NCI-H2107 treated with DMSO at 0.1 percent for 48 hours (cell line): ENCODE data around the gene VIPAS39.
A peak's percentile ranks its signal among the peaks of the same experiment; 100 is the strongest.

Source experiments
- DNase-seq: peaks from one replicate; lab custom pipeline; 2025; ENCODE audit not compliant: unreplicated experiment; lab: John Stamatoyannopoulos, UW

VIPAS39 gene

DNA sequence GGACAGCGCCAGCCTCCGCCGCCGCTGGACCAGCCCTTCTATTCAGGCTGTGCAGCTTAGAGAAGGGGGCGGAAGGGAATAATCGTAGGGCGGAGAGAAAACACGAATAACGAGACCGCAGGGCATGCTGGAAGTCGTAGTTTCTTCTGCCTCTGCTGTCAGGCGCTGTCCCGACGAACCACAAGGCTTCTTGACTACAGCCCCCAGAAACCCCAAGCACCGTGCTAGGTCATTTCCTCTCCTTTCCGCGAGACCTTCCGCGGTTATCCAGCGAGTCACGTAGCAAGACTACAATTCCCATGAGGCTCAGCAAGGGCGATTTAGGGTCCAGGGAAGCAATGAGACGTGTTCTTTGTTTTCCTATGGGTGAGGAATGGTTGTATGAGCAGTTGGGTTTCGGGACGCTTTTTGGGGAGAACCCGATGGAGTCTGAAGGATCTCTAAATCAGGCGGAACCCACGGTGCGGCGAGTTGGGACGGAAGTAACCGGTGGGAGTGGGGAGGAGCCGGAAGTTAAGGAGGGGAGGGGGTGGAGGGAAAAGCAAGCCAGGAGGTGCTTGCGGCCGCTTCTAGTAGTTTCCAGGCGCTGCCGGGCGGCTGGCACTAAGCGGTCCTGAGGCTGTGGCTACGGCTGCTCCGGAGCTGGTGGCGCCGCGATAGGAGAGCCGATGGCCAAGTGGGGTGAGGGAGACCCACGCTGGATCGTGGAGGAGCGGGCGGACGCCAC is at the start of gene VIPAS39, which contains the start of gene AHSA1:
Gene VIPAS39, minus strand, starts transcription at position 80 of the 727 bp plus-strand sequence. CDS start 3,499 bp downstream, outside the sequence.
Gene AHSA1, plus strand, starts transcription at position 572 of the 727 bp plus-strand sequence. Its CDS starts 97 bp downstream, at position 669.
- DNase-seq: peak; percentile 99

DNA sequence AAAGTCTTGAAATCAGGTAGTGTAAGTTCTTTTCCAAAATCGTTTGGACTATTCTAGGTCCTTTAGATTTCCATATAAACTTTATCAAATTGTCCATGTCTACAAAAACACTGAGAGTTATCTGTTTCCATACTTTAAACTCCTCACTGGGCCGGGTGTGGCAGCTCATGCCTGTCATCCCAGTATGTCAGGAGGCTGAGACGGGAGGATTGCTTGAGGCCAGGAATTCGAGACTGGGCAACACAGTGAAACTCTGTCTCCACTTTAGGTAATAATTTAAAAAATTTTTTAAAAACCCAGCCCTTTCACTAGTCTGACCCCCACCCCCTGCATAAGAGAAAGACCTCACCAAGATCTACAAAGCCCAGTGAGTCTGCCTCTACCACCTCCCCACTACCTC is 47.6 kb upstream of the VIPAS39 start:
- no peak for DNase-seq

DNA sequence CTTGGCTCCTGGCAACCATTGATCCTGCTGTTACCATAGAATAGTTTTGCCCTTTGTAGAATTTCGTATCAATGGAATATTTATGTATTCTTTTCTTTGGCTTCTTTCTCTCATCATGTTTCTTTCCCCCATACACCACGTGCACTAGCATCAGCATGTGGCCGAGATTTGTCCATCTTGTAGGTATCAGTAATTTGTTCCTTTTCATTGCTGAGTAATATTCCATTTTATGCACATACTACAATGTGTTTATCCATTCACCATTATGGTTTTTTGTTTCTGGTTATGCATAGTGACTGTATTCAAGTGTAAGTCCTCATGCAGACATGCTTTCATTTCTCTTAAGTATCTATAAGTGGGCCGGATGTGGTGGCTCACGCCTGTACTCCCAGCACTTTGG is 45.7 kb upstream of the VIPAS39 start:
- no peak for DNase-seq

DNA sequence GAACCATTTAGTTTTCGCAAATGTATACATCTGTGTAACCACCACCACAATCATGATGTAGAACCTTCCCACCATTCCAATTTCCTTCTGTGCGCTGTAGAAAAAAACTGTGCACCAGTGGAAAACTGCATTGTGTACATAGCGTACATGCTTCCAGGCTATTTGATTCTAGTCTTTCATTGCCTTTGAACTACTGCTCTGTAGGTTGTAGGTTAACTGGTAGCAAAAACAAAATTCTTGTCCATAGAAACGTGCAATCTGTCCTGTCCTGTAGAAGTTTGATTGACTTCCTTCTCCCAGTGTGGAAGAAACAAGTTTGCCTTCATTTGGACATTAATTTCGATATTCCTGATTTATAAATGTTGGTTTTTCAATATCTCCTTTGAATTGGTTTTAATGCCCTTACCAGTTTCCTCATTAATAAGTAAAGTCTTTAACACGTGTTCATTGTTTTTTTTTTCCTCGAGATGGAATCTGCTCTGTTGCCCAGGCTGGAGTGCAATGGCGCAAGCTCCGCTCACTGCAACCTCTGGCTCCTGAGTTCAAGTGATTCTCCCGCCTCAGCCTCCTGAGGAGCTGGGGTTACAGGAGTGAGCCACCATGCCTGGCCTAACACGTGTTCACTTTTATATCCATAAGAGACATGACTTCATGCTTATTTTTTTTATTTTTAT is 44.8 kb upstream of the VIPAS39 start:
- no peak for DNase-seq

DNA sequence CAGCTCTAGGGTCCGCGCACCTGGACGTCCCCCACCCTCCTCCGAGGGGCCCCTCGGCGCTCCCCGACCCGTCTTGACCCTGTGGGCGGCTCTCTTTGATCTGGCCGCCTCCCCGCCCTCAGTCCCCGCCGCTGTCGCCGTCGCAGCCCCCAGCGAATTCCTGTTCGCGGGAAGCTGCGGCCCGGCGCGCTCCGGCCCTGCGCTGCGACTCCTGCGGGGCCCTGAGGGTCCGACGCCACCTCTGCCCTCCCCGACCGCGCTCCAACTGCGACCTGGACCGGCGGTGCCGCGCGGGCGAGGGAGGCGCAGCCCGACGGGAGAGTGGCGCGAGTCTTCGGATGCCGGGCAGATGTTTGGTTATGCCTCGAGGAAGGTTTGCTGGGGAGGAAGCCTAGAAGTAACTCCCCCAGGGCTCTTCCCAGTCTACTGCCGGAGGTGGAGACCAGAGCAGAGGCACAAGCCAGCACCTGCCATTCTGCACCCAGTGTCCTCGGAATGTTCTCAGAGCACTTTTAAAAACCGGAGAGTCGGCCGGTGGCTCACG is 41.7 kb upstream of the VIPAS39 start:
- DNase-seq: peak; percentile 10

DNA sequence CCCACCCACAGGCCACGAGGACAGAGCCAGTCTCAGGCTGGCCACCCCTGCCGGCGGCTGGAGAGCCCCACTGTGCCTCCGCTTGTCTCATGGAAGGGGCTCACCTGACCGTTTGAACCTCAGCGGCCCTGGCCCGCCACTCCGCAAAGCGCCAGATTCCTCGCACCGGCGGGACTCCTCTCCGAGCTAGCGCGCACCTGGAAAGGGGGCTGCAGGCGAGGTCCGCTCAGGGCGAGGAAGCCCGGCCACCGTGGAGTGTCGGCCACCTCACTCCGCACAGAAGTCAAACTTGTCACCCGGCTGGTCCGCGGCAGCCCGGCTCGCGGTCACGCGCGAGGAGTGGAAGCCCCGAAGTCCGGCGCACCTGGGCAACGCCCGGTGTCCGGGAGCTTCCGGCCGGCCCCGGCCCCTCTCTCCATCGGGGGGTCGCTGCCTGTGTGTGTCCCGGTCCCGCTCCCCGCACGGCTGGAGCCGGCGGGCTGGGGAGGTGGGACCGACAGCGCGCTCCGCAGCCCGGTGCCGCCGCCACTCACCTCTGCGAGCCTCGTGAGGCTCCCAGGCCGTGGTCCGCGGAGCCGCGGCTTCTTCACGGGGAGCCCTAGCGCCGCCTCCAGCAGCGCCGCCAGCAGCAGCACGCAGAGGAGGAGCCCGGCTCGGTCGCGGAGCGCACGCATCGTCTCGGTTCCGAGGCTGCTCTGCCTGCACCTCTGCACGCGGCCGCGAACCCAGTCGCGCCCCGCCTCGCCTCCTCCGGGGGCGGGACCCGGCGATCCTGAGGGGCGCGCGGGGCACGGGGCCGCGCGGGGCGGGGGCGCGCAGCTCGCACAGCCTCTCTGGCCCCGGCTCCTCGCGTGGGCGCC is 40.9 kb upstream of the VIPAS39 start, which contains the start of gene ISM2:
Gene ISM2, minus strand, starts transcription at position 697 of the 860 bp plus-strand sequence. Its CDS starts 23 bp downstream, at position 674.
- DNase-seq: no peak

DNA sequence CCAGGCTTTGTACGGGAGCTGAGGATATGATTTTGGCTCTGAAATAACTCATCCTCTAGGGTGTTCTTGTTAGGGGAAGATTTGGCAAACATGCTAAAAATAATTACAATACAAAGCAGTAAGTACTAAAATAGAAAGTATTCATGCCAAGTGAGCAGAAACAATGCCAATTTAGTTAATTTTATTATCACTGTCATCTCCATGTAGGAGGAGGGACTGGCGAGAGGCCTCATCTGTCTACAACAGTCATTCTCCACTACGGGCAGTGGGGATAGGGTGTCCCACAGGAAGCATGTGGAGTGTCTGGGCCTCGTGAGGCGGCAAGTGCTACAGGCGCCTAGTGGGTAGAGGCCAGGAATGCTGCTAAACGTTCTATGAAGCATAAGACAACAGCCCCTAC is 37.9 kb upstream of the VIPAS39 start:
- no peak for DNase-seq

DNA sequence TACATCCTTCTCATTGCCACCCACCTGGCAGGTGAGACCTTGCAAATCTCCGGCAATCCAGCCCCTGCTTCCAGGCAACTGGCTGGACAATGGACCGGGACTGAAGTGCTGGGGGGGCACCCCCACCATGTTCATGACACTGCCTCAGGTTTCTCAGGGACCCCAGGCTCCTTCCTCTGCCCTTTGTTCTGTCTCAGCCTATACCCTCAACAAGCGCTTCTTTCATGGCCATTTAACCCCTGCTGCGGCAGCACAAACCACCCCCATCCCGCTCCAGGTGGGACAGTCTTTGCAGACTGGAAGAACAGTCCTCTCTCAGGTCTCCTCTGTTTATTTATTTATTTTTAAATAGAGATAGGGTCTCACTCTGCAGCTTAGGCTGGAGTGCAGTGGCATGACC is 33.7 kb upstream of the VIPAS39 start:
- no peak for DNase-seq

DNA sequence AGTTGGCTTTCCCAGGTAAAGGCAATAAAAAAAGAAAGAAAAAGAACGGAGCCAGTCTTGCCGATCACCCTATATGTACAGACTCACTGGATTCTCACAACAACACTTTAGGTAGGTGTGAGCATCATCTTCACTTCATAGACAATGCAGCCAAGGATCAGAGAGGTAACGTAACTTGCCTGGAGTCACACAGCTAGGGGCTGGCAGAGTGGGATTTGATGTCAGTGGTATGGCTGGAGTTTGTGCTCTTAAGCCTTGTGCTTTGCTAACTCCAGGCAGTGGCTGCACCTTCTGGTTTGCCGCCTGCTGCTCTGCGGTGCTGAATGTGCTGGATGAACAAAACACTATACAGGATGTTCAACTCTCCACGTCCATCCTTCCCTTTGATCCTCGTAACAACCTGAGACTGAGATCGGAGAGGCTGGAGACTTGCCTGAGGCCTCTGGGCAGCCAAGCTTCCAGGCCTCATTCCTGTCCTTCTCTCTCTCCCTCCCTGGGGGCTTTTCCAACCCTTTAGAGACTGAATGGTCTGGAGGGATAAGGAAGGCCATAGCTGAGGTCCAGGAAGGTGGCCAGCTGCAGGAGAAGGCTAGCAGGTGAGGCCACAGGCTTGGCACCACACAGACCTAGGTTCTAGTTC is 33.1 kb upstream of the VIPAS39 start:
- DNase-seq: no peak

DNA sequence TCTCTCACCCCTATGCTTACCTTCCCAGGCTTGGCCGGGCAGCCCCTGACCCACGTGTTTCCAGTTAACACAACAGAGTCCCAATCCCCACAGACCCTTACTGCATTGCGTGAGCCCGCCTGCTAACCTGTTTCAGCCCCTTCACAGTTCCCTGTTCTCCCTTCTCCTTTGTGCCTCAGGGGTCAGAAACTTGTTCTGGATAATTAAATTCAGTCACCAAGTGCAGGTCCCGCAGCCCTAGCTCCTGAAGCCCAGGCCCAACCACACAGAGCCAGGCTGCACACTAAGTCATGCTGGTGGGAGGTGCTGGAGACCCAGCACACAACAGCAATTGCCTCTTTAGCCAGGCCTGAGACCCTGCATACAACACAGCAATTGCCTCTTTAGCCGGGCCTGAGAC is 31.6 kb upstream of the VIPAS39 start:
- no peak for DNase-seq

DNA sequence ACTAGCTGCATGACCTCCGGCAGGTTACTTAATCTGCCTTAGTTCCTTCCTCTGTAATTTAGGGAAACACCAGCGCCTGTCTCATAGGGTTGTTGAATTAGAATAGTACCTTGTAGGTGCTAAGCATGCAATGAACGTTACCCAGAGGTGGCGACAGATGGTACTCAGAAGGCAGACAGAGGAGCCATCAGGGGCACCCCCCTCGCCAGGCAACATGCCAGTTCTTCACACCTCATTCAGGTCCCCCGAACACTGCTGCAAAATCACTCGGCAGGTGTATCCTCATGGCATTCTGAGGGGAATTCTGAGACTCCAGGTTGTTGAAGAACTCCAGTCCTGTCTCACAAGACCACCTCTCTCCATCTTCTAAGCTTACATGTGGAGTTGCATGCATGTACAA is 31.2 kb upstream of the VIPAS39 start:
- DNase-seq: no peak

DNA sequence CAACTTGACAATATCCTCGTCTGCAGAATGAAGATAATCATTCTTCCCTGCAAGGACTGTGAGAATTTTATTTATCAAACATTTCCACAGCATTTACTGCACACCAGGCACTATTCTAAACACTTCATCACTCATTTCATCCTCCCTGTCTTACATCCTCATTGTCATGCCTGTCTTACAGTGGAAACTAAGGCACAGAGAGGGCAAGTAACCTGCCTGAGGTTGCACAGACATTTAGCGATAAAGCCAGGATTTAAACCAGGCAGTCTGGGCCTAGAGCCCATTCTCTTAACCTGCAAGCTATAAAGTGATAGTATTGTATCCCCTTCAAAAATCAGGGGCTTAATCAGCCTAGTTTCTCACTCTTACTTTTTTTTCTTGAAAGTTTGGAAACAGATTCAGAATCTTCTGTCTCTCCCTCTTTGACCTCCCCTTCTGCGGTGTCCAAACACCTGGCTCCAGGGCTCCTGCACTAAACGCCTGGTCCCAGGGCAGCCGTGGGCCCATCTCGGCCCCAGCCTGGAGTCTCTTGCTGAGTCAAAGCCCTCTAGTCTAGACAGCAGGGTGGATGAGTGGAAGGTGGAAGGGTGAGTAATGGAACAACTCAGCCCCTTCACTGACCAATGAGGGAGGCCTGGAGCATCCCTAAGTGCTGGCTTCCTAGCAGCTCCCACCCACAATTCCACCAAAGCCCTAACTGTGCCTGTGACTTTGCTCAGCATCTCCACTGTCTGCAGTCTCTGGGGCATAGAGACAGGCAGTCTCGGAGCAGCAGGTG is 28.7 kb upstream of the VIPAS39 start:
- DNase-seq: no peak

DNA sequence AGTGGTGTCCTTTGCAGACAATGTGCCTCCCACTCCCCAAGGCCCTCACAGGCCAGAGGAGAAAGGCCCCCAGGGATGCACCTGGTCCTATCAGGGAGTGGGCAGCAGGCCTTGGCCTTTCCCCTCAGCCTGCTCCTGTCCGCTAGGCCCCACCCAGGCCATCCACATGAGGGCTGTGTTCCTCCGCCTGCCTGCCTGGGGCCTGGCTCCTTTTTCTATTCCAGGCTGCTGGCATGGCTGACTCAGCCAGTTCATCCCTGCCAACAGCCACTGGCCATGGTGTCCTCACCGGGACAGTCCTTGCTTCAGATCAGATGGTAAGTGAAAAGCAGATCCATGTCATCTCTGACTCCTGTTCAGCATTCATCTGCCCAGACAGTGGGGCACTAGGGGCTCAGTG is 27.9 kb upstream of the VIPAS39 start:
- no peak for DNase-seq

DNA sequence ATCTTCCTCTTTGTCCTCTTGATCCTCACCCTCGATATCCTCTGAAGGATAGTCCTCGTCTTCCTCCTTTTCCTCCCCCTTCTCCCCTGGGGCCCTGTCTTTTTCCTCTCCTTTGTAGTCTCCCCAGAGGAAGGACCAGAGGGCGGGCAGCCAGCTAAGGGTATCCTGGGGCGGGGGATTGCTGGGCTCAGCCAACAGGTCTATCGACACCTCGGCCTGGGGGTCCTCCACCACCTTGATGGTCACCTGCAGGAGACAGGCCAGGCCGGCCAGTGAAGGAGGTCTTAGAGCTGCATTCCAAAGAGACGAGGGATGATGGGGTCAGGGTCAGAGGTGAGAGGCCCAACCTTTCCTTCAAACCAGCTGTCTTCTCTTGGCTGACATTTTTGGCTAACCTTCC is 25.0 kb upstream of the VIPAS39 start:
- DNase-seq: no peak

DNA sequence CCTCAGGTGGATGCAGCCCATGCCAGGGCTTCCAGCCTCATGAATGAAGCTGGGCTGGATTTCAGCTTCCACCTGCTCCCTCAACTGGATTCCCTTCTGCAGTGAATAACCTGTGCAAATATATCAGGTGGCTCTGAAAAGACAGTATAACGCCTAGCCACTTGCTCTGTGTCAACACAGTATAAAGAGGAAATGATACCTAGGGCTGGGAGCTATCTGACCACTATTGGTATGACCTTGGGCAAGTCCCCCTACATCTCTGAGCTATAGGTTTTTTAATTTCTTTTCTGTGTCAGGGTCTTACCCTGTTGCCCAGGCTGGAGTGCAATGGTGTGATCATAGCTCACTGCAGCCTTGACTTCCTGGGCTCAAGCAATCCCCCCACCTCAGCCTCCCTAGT is 21.4 kb upstream of the VIPAS39 start:
- DNase-seq: no peak

DNA sequence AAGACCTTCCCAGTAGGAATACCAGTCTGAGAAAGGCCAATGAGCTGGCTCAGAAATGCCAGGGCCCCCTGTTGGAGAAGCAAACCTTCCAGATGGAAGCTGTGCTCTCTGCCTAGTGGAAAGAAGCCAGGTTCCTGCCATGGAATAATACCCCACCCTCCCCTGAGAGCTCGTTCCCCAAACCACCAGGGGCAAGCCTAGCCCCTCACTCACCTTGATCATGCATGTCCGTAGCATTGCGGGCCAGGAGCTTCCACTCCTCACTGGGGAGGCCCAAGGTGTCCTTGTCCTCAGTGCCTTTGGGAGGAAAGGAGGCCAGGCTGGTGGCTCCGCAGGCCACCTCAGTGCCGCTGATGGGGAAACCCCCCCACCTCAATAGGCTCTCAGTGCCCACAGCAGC is 20.6 kb upstream of the VIPAS39 start:
- DNase-seq: no peak

DNA sequence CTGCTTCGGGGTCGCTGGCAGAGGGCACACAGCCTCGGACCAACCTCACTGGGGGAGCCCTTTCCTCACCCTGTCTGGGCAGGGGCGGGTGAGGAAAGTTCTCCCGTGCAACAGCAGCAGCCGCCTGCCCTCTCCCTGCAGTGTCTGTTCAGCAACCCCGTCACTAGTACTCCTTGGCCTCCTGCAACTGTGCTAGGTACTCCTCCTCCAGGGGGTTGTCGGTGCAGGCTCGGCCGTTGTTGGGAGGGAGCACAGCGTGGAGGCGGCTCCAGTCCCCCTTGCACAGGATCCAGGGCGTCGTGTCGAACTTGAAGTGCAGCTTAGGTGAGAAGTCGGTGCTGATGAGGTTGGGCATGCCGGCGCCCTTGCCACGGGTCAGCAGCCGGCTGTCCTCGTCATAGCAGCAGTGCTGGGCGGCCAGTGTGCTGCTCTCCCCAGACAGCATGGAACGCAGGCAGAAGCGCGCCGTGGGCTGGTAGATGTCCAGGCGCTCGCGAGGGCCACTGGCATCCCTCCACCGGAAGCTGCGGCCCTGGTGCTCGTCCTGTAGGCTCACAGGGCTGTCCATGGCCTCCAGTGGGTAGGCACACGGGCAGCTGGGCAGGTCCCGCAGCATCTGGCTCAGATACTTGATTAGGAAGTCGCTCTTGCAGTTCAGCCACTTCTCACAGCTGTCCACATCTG is 18.2 kb upstream of the VIPAS39 start:
- DNase-seq: no peak

DNA sequence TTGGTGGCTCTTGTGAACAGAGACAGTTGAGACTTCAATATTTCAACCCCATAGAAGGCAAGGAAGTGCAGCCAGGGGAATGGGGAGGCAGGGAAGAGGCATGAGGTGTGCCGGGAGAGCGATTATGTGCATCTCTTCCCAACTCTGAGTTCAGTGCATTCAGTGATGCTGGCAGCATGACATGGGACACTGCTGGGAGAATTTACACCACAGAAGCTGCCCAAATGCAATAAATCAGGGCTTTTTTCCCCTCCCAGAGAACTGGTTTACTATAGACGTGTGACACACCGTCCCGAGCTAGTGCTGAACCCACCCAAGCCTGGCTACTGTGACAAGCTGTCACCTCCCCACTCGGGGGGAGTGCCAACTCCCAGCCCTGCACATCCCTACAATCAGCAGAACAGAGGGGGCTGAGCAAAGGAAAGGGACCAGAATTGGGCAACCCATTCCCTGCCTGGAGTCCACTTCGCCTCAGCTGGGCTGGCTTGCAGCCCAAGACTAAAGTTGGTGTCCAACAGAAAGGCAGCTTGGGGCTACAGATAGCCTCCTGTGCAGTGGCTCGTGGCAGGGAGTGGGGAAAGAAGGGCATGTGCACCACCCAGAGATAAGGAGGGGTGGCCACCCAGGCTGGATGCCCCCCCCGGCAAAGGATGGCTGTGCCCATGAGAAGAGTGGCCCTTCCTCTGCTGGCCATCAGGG is 17.2 kb upstream of the VIPAS39 start:
- no peak for DNase-seq

DNA sequence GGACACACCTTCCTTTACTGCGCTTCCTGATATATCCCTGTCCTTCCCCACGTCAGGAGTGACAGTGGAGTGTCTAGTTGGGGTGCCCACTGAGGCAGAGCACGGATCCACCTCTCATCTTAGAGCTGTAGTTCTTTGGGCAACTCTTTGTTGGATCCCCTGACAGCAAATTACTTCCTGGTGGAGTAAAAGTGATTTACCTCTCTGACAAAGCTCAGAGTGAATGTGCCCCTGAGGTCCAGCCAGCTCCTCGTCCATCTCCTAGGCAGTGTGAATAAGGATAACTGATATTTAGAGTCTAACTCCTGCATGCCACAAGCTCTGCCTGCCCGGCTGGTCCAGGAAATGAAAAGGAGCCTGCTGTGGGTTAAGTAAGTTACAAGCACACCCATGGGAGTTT is 16.5 kb upstream of the VIPAS39 start:
- no peak for DNase-seq
